OCI-LY3 (cell line): ENCODE results near the gene RGL4.
A peak's percentile ranks its signal among the peaks of the same experiment; 100 is the strongest.
"Not testable (repeated sequence)": the region's sequence is repeated elsewhere in the genome, so short reads cannot be mapped to it uniquely, and the experiment has no call there.

Experiments
- H2AFZ ChIP-seq: fragments of 200-600, 300-600 bp; shearing (Covaris generic); 2 replicates; pipeline ENCODE4 v1.6.0; 2014; ENCODE audit warnings: antibody characterized with exemption, low read depth, low read length
- H3K27ac ChIP-seq: fragments of 200-600, 300-600 bp; sonication (generic); 2 replicates; pipeline ENCODE4 v1.5.1; 2014; ENCODE audit warnings: mild to moderate bottlenecking, low read length, moderate library complexity, mixed read lengths
- H3K27me3 ChIP-seq: fragments of 200-600, 300-600 bp; sonication (generic); 2 replicates; pipeline ENCODE4 v1.6.1; 2014; ENCODE audit warnings: low read depth, low read length, mixed read lengths
- H3K36me3 ChIP-seq: fragments of 200-600, 300-600 bp; sonication (generic); replicated peaks from 2 replicates; pipeline ENCODE3; 2014; ENCODE audit warnings: low read depth, low read length, mixed read lengths
- H3K4me1 ChIP-seq: fragments of 300-600, 200-600 bp; sonication (generic); 2 replicates; pipeline ENCODE4 v1.6.1; 2014; ENCODE audit warnings: low read length, mixed read lengths
- H3K4me2 ChIP-seq: fragments of 200-600, 300-600 bp; sonication (generic); 2 replicates; pipeline ENCODE4 v1.6.1; 2014; ENCODE audit warnings: low read length, mixed read lengths
- H3K4me3 ChIP-seq: fragments of 300-600, 200-600 bp; sonication (generic); 2 replicates; pipeline ENCODE4 v1.5.1; 2014; ENCODE audit warnings: antibody characterized with exemption, mild to moderate bottlenecking, low read length, moderate library complexity
- H3K79me2 ChIP-seq: fragments of 300-600, 200-600 bp; shearing (Covaris generic); 2 replicates; pipeline ENCODE4 v1.6.1; 2014; ENCODE audit warnings: mild to moderate bottlenecking, low read length, mixed read lengths
- H3K9ac ChIP-seq: fragments of 300-600, 200-600 bp; shearing (Covaris generic); 2 replicates; pipeline ENCODE4 v1.6.0; 2014; ENCODE audit warnings: mild to moderate bottlenecking, low read length, moderate library complexity
- H3K9me3 ChIP-seq: fragments of 200-600, 300-600 bp; shearing (Covaris generic); 2 replicates; pipeline ENCODE4 v1.6.1; 2014; ENCODE audit warnings: low read length, mixed read lengths; ENCODE audit not compliant: insufficient read depth
- H4K20me1 ChIP-seq: fragments of 200-600, 300-600 bp; sonication (generic); 2 replicates; pipeline ENCODE4 v1.6.1; 2016; ENCODE audit warnings: low read length, mixed read lengths; ENCODE audit not compliant: insufficient read depth
- EZH2phosphoT487 ChIP-seq: fragments of 200-600 bp; shearing (Covaris generic); IDR thresholded peaks from 2 replicates; pipeline ENCODE4 v1.6.1; 2018; ENCODE audit warnings: antibody characterized with exemption, mixed run types, low read depth
- TF ChIP-seq, protein P1 (sequence below): fragments of 200-600, 300-600 bp; sonication (generic); IDR thresholded peaks from 2 replicates; pipeline ENCODE4 v1.5.1; 2014; ENCODE audit warnings: antibody characterized with exemption, low read length, low read depth

Gene RGL4

DNA sequence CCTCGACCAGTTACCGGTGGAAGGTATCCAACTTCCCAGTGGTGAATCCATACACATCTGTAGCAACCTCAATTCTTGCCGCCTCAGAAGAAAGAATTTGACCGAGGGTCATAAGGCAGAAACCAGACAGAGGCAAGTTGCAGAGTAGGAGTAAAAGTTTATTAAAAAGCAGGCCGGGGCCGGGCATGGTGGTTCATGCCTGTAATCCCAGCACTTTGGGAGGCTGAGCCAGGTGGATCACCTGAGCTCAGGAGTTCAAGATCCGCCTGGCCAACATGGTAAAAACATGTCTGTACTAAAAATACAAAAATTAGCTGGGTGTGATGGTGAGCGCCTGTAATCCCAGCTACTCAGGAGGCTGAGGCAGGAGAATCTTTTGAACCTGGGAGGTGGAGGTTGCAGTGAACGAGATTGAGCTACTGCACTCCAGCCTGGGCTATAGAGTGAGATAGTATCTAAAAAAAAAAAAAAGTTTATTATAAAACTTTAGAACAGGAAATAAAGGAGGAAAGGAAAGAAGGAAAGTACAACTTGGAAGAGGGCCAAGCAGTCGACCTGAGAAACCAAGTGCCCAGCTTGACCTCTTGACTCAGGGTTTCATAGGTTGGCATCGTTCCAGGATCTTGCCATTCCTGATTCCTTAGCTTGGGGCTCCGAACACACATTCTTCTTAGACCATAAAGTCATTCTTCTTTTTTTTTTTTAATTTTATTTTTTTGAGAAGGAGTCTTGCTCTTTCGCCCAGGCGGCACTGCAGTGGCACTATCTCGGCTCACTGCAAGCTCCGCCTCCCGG lies 27.8 kb downstream of the RGL4 start:
- Histone ChIP-seq H3K9ac (no peak overlapping the region), H3K36me3 (peaks cover 11% of the 10 kb centered on the region), H3K4me3 (no peak overlapping the region), H4K20me1 (no peaks in the 10 kb centered on the region), H3K9me3 (no peaks in the 10 kb centered on the region), H3K27ac (no peak overlapping the region), H3K4me2 (no peak overlapping the region), H2AFZ (no peak overlapping the region), H3K27me3 (no peaks in the 10 kb centered on the region), H3K4me1 (peaks cover 11% of the 10 kb centered on the region), H3K79me2 (peaks cover 20% of the 10 kb centered on the region)
- TF ChIP-seq, protein P1, sequence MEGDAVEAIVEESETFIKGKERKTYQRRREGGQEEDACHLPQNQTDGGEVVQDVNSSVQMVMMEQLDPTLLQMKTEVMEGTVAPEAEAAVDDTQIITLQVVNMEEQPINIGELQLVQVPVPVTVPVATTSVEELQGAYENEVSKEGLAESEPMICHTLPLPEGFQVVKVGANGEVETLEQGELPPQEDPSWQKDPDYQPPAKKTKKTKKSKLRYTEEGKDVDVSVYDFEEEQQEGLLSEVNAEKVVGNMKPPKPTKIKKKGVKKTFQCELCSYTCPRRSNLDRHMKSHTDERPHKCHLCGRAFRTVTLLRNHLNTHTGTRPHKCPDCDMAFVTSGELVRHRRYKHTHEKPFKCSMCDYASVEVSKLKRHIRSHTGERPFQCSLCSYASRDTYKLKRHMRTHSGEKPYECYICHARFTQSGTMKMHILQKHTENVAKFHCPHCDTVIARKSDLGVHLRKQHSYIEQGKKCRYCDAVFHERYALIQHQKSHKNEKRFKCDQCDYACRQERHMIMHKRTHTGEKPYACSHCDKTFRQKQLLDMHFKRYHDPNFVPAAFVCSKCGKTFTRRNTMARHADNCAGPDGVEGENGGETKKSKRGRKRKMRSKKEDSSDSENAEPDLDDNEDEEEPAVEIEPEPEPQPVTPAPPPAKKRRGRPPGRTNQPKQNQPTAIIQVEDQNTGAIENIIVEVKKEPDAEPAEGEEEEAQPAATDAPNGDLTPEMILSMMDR = no peak
- TF ChIP-seq EZH2phosphoT487 = no peak

DNA sequence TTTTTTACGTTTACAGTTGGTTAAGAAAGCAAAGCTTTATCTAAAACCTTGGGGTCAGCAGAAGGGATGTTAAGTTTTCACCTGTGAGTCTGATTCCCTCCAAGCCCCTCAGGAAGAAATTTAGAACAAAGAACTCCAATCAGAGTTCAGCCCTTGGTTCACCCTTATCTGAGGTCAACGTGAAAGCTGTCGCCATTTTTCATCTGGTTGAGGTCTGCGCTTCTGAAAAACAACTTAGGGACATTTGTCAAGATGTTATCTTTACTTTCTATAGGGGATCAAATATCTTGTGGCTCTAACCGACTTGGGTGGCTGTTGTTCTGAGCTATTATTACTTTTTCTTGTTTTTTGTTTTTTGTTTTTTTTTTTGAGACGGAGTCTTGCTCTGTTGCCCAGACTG lies 30.0 kb downstream of the RGL4 start:
- Histone ChIP-seq H3K9ac (no peak overlapping the region), H2AFZ (no peak overlapping the region), H3K9me3 (no peaks in the 10 kb centered on the region), H3K27me3 (no peaks in the 10 kb centered on the region), H3K27ac (no peak overlapping the region), H3K79me2 (peaks cover 12% of the 10 kb centered on the region), H3K4me2 (no peak overlapping the region), H3K36me3 (peaks cover 2% of the 10 kb centered on the region), H3K4me3 (no peak overlapping the region), H4K20me1 (no peaks in the 10 kb centered on the region), H3K4me1 (peaks cover 10% of the 10 kb centered on the region)
- TF ChIP-seq, protein P1 = no peak
- no peak for TF ChIP-seq EZH2phosphoT487

DNA sequence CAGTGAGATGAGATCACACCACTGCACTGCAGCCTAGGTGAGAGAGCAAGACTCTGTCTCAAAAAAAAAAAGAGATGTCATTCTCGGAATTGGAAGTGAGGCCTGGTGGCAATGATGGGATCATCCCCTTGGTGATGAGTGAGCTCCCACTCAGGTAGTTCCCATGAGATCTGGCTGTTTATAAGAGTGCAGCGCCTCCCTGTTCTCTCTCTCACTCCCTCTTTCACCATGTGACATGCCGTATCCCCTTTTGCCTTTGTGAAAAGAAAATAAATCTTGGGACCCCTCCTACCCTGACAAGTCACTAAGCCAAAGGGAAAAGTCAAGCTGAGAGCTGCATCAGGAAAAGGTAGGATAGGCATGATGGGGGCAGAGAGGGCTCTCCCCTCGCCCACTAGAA lies 31.3 kb downstream of the RGL4 start:
- Histone ChIP-seq H3K9ac (no peak overlapping the region), H3K36me3 (no peaks in the 10 kb centered on the region), H3K4me2 (no peak overlapping the region), H3K27me3 (no peaks in the 10 kb centered on the region), H2AFZ (no peak overlapping the region), H4K20me1 (no peaks in the 10 kb centered on the region), H3K79me2 (no peaks in the 10 kb centered on the region), H3K4me3 (no peak overlapping the region), H3K4me1 (peaks cover 4% of the 10 kb centered on the region), H3K27ac (no peak overlapping the region), H3K9me3 (no peaks in the 10 kb centered on the region)
- no peak for TF ChIP-seq EZH2phosphoT487
- TF ChIP-seq, protein P1 = no peak

DNA sequence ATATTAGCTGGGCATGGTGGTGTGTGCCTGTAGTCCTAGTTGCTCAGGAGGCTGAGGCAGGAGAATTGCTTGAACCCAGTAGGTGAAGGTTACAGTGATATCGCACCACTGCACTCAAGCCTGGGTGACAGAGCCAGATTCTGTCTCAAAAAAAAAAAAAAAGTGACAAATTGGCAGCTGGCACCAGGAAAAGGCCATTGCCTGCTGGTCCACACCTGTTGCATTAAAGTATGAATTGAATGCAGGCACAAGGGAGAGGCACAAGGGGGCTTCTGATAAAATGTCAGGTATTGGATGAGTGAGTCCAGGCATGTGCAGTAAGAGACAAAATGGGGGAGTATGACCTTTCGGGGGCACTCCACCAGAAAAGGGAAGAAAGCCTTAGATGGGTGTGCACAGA lies 31.9 kb downstream of the RGL4 start:
- no peaks in the 10 kb centered on the region for H3K9me3 ChIP-seq
- no peak overlapping the region for H2AFZ ChIP-seq
- no peaks in the 10 kb centered on the region for H3K27me3 ChIP-seq
- H3K4me1 ChIP-seq = peaks cover under 1% of the 10 kb centered on the region
- TF ChIP-seq, protein P1 = no peak
- TF ChIP-seq EZH2phosphoT487 = no peak
- H4K20me1 ChIP-seq = no peaks in the 10 kb centered on the region
- no peak overlapping the region for H3K4me2 ChIP-seq
- no peak overlapping the region for H3K9ac ChIP-seq
- no peaks in the 10 kb centered on the region for H3K79me2 ChIP-seq
- H3K27ac ChIP-seq = no peak overlapping the region
- H3K4me3 ChIP-seq = no peak overlapping the region
- H3K36me3 ChIP-seq = no peaks in the 10 kb centered on the region

DNA sequence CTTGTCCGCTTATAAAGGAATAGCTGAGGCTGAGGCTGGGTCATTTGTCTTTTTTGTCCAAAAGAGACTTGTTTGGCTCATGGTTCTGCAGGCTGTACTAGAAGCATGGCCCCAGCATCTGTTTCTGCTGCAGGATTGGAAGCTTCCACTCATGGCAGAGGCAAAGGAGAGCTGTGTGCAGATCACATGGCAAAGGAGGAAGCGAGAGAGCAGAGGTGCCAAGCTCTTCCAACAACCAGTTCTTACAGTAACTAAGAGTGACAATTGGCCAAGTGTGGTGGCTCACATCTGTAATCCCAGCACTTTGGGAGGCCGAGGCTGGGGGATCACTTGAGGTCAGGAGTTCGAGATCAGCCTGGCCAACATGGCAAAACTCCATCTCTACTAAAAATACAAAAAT lies 37.3 kb downstream of the RGL4 start:
- H3K27me3 ChIP-seq, H3K36me3 ChIP-seq, H2AFZ ChIP-seq, H3K9me3 ChIP-seq, H3K9ac ChIP-seq, H4K20me1 ChIP-seq, H3K4me3 ChIP-seq, H3K27ac ChIP-seq, H3K79me2 ChIP-seq: not testable (repeated sequence)
- peaks cover 10% of the 10 kb centered on the region for H3K4me1 ChIP-seq
- peak overlapping the region; percentile 5; the same call in 1 of the 2 replicates for H3K4me2 ChIP-seq
